Measurements from ENCODE around the gene CFAP69. TPM values are rescaled to one million over a fixed set of nuclear protein-coding genes. Genes with fewer than 3 reads are reported as not detected.
A peak's percentile ranks its signal among the peaks of the same experiment; 100 is the strongest.

CFAP69 gene
- total and polyA plus RNA-seq, 2 experiments from 2014 or later = 4.9 to 7.9 TPM

DNA sequence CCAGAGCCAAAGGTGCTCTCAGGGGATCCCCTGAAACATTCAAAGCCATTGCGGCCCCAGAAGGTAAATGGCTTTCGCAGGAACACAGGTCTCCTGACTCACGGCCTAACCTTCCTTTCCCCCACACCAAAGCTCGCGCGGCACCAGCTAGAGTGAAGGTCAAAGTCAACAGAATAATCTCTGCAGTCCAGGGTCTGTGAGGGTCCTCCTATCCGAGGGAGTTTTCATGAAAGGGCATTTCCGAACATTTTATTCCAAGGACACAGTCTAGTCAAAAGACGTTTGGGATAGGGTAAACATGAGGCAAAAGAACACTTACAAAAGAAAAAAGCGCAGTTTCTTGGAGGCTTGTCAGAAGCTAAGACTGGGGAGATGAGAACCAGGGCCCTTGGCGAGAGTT lies 34.0 kb upstream of the CFAP69 start (continued):
- TF ChIP-seq, protein P1, sequence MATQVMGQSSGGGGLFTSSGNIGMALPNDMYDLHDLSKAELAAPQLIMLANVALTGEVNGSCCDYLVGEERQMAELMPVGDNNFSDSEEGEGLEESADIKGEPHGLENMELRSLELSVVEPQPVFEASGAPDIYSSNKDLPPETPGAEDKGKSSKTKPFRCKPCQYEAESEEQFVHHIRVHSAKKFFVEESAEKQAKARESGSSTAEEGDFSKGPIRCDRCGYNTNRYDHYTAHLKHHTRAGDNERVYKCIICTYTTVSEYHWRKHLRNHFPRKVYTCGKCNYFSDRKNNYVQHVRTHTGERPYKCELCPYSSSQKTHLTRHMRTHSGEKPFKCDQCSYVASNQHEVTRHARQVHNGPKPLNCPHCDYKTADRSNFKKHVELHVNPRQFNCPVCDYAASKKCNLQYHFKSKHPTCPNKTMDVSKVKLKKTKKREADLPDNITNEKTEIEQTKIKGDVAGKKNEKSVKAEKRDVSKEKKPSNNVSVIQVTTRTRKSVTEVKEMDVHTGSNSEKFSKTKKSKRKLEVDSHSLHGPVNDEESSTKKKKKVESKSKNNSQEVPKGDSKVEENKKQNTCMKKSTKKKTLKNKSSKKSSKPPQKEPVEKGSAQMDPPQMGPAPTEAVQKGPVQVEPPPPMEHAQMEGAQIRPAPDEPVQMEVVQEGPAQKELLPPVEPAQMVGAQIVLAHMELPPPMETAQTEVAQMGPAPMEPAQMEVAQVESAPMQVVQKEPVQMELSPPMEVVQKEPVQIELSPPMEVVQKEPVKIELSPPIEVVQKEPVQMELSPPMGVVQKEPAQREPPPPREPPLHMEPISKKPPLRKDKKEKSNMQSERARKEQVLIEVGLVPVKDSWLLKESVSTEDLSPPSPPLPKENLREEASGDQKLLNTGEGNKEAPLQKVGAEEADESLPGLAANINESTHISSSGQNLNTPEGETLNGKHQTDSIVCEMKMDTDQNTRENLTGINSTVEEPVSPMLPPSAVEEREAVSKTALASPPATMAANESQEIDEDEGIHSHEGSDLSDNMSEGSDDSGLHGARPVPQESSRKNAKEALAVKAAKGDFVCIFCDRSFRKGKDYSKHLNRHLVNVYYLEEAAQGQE (IDR thresholded peaks at IDR 0.05; ENCODE audit: unreplicated experiment) = no peak

DNA sequence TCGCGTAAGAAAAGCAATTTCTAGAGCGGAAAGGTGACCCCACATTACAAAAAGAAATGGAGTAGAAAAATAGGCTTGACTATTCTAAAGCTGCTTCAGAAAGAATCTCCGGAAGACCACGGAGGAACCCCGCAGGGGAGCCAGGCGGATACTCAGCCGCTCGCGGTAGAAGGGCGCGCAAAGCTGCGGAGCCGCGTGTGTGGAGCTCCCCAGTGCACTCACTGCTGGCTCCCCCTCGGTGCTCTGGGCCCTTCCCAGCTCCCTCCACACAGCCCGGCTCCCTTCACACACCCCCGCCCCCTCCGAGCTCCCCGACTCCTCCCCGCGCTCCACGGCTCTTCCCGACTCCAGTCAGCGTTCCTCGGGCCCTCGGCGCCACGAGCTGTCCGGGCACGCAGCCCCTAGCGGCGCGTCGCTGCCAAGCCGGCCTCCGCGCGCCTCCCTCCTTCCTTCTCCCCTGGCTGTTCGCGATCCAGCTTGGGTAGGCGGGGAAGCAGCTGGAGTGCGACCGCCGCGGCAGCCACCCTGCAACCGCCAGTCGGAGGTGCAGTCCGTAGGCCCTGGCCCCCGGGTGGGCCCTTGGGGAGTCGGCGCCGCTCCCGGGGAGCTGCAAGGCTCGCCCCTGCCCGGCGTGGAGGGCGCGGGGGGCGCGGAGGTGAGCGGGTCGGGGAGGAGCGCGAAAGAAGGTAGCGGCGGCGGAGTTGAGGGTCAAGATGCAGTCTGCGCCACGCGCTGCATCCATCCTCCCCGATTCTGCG lies 33.4 kb upstream of the CFAP69 start, which contains the start of gene STEAP2:
Gene STEAP2 (plus strand): TSS at position 350 of the 758 bp plus-strand sequence. CDS start 13,343 bp downstream, outside the sequence.
- peak; percentile 93 for ATAC-seq
- H3K36me3 ChIP-seq (ENCODE audit: insufficient read depth) = no peaks in the 10 kb centered on the region
- H3K4me3 ChIP-seq = peak within 1 kb of the TSS; percentile 92
- peak; percentile 97 for DNase-seq (ENCODE audit: low spot score)
- H3K79me2 ChIP-seq (replicated peaks; ENCODE audit: insufficient read depth) = peaks cover 37% of the 10 kb centered on the region
- peak within 1 kb of the TSS; percentile 95 for H3K4me2 ChIP-seq
- peak within 1 kb of the TSS; percentile 88 for H3K27ac ChIP-seq (ENCODE audit: low read depth)
- peaks cover 44% of the 10 kb centered on the region for H3K4me1 ChIP-seq (ENCODE audit: insufficient read depth)
- H4K20me1 ChIP-seq (replicated peaks; ENCODE audit: insufficient read depth) = no peaks in the 10 kb centered on the region
- H3K9me2 ChIP-seq (ENCODE audit: insufficient read depth) = no peaks in the 10 kb centered on the region
- Mint-ChIP-seq H3K9me3 (no peaks in the 10 kb centered on the region), H3K27ac (peak within 1 kb of the TSS; percentile 78), H3K27me3 (ENCODE audit: insufficient read depth, low read depth, poor library complexity) (peaks cover 6% of the 10 kb centered on the region), H3K36me3 (ENCODE audit: low read depth) (0 out of 3 replicates have a peak, but pooled peaks cover 4% of the 10 kb centered on the region), H3K4me3 (no peak within 1 kb of the TSS; the same call in 2 of the 3 replicates), H3K4me1 (peaks cover 18% of the 10 kb centered on the region)
- H2AFZ ChIP-seq = peak within 1 kb of the TSS; percentile 100
- H3K27me3 ChIP-seq (ENCODE audit: insufficient read depth) = no peaks in the 10 kb centered on the region
- TF ChIP-seq POLR2AphosphoS5 (IDR thresholded peaks at IDR 0.05; ENCODE audit: low read depth) (peak; percentile 74), ZNF331 (CRISPR knock-in tag; IDR thresholded peaks at IDR 0.05; ENCODE audit: low read depth) (no peak), NANOG (IDR thresholded peaks at IDR 0.05; ENCODE audit: borderline replicate concordance) (no peak), CREB1 (CRISPR knock-in tag; IDR thresholded peaks at IDR 0.05; ENCODE audit: low read depth) (peak; percentile 67)
- TF ChIP-seq, protein P2, sequence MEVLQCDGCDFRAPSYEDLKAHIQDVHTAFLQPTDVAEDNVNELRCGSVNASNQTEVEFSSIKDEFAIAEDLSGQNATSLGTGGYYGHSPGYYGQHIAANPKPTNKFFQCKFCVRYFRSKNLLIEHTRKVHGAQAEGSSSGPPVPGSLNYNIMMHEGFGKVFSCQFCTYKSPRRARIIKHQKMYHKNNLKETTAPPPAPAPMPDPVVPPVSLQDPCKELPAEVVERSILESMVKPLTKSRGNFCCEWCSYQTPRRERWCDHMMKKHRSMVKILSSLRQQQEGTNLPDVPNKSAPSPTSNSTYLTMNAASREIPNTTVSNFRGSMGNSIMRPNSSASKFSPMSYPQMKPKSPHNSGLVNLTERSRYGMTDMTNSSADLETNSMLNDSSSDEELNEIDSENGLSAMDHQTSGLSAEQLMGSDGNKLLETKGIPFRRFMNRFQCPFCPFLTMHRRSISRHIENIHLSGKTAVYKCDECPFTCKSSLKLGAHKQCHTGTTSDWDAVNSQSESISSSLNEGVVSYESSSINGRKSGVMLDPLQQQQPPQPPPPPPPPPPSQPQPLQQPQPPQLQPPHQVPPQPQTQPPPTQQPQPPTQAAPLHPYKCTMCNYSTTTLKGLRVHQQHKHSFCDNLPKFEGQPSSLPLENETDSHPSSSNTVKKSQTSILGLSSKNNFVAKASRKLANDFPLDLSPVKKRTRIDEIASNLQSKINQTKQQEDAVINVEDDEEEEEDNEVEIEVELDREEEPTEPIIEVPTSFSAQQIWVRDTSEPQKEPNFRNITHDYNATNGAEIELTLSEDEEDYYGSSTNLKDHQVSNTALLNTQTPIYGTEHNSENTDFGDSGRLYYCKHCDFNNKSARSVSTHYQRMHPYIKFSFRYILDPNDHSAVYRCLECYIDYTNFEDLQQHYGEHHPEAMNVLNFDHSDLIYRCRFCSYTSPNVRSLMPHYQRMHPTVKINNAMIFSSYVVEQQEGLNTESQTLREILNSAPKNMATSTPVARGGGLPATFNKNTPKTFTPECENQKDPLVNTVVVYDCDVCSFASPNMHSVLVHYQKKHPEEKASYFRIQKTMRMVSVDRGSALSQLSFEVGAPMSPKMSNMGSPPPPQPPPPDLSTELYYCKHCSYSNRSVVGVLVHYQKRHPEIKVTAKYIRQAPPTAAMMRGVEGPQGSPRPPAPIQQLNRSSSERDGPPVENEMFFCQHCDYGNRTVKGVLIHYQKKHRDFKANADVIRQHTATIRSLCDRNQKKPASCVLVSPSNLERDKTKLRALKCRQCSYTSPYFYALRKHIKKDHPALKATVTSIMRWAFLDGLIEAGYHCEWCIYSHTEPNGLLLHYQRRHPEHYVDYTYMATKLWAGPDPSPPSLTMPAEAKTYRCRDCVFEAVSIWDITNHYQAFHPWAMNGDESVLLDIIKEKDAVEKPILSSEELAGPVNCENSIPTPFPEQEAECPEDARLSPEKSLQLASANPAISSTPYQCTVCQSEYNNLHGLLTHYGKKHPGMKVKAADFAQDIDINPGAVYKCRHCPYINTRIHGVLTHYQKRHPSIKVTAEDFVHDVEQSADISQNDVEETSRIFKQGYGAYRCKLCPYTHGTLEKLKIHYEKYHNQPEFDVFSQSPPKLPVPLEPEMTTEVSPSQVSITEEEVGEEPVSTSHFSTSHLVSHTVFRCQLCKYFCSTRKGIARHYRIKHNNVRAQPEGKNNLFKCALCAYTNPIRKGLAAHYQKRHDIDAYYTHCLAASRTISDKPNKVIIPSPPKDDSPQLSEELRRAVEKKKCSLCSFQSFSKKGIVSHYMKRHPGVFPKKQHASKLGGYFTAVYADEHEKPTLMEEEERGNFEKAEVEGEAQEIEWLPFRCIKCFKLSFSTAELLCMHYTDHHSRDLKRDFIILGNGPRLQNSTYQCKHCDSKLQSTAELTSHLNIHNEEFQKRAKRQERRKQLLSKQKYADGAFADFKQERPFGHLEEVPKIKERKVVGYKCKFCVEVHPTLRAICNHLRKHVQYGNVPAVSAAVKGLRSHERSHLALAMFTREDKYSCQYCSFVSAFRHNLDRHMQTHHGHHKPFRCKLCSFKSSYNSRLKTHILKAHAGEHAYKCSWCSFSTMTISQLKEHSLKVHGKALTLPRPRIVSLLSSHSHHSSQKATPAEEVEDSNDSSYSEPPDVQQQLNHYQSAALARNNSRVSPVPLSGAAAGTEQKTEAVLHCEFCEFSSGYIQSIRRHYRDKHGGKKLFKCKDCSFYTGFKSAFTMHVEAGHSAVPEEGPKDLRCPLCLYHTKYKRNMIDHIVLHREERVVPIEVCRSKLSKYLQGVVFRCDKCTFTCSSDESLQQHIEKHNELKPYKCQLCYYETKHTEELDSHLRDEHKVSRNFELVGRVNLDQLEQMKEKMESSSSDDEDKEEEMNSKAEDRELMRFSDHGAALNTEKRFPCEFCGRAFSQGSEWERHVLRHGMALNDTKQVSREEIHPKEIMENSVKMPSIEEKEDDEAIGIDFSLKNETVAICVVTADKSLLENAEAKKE (CRISPR knock-in tag; IDR thresholded peaks at IDR 0.05) = no peak
- TF ChIP-seq, protein P1 (IDR thresholded peaks at IDR 0.05; ENCODE audit: unreplicated experiment) = no peak
- TF ChIP-seq, protein P3, sequence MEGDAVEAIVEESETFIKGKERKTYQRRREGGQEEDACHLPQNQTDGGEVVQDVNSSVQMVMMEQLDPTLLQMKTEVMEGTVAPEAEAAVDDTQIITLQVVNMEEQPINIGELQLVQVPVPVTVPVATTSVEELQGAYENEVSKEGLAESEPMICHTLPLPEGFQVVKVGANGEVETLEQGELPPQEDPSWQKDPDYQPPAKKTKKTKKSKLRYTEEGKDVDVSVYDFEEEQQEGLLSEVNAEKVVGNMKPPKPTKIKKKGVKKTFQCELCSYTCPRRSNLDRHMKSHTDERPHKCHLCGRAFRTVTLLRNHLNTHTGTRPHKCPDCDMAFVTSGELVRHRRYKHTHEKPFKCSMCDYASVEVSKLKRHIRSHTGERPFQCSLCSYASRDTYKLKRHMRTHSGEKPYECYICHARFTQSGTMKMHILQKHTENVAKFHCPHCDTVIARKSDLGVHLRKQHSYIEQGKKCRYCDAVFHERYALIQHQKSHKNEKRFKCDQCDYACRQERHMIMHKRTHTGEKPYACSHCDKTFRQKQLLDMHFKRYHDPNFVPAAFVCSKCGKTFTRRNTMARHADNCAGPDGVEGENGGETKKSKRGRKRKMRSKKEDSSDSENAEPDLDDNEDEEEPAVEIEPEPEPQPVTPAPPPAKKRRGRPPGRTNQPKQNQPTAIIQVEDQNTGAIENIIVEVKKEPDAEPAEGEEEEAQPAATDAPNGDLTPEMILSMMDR (conservative IDR thresholded peaks at IDR 0.05; ENCODE audit: low read depth in 2 of 2) = peak; percentile 56 to 57
- H3F3A ChIP-seq (replicated peaks; ENCODE audit: low read depth) = no peaks in the 10 kb centered on the region; the same call in 1 of the 2 replicates

All from GM23338 (cell line).